HepG2 (cell line): ENCODE results near the gene TVP23C. TPM values are rescaled to one million over a fixed set of nuclear protein-coding genes. Genes with fewer than 3 reads are reported as not detected.

ENCODE experiments used
- ATAC-seq: fragments of 200-7000 bp; cut with Tn5 transposase; 3 replicates; pipeline ENCODE4 v1.9.1; 2020; ENCODE audit warnings: mild to moderate bottlenecking, moderate library complexity
- BruUV-seq: library from RNA; stranded (reverse); fragments of 400-500 nt; replicated peaks from 2 replicates; lab custom pipeline; 2021; lab: Mats Ljungman, UMichigan
- CTCF ChIA-PET: fragments of 300-600 bp; formaldehyde crosslinking; extraction: SDS; loops from one replicate; lab custom pipeline; 2021; ENCODE audit warnings: low total read pairs, inconsistent platforms, low intra/inter-chr PET ratio; lab: Yijun Ruan, JAX
- POLR2A ChIA-PET: fragments of 350-600 bp; sonication (Branson Sonifier 250); formaldehyde crosslinking; loops from one replicate; lab custom pipeline; 2020; ENCODE audit warnings: antibody characterized with exemption, inconsistent platforms; lab: Yijun Ruan, JAX
- DNase-seq: peaks from one replicate; pipeline ENCODE4 v3.0.0-alpha.2; 2015; ENCODE audit warnings: low spot score
- FAIRE-seq: peaks from 3 replicates; lab custom pipeline; 2011; peaks lifted over from hg19 to GRCh38; lab: Jason Lieb, UNC
- H2AFZ ChIP-seq: one replicate; pipeline ENCODE4 v1.6.1; 2011; ENCODE audit warnings: low read length, inconsistent platforms
- H3K27ac ChIP-seq: fragments of 300-600 bp; 3 replicates; pipeline ENCODE4 v1.8.0; 2011; ENCODE audit warnings: mixed run types, mild to moderate bottlenecking, mixed read lengths, low read length, inconsistent platforms; ENCODE audit not compliant: insufficient read depth; ENCODE audit errors: extremely low read length
- H3K27me3 ChIP-seq, 2 experiments: fragments of 200-600 bp in 1 of 2; 2 replicates in 1 of 2; 3 replicates in 1 of 2; pipeline versions ENCODE4 v1.6.0 to v1.8.0; 2011; ENCODE audit warnings: low read length in 2 of 2, mild to moderate bottlenecking in 2 of 2, moderate library complexity in 2 of 2, inconsistent platforms in 1 of 2; ENCODE audit not compliant: insufficient read depth in 2 of 2, control insufficient read depth in 1 of 2
- H3K36me3 ChIP-seq, 2 experiments: fragments of 200-600 bp in 1 of 2; replicated peaks in 1 of 2; 2 replicates in 1 of 2; 3 replicates in 1 of 2; pipeline versions ENCODE4 v1.5.1 to v1.8.0; 2011; ENCODE audit warnings: low read length in 2 of 2, inconsistent platforms in 1 of 2; ENCODE audit not compliant: insufficient read depth in 2 of 2, control insufficient read depth in 1 of 2
- H3K4me1 ChIP-seq: 2 replicates; pipeline ENCODE4 v1.5.1; 2012; ENCODE audit warnings: low read length, inconsistent platforms; ENCODE audit not compliant: insufficient read depth
- H3K4me2 ChIP-seq: 2 replicates; pipeline ENCODE4 v1.6.0; 2011; ENCODE audit warnings: low read depth, low read length, inconsistent platforms
- H3K4me3 ChIP-seq, 3 experiments: fragments of 200-600 bp in 1 of 3; sonication (generic), shearing (Covaris generic) in 1 of 3; replicated peaks in 1 of 3; 2 replicates each; pipeline ENCODE4 v1.5.1; 2011 to 2016; ENCODE audit warnings: low read length in 3 of 3, inconsistent platforms in 2 of 3, low read depth in 2 of 3, mild to moderate bottlenecking in 2 of 3, control low read depth in 1 of 3, mixed read lengths in 1 of 3; ENCODE audit not compliant: insufficient read depth in 1 of 3
- H3K79me2 ChIP-seq: one replicate; pipeline ENCODE4 v1.6.1; 2011; ENCODE audit warnings: low read length, inconsistent platforms; ENCODE audit not compliant: insufficient read depth
- H3K9ac ChIP-seq: 2 replicates; pipeline ENCODE4 v1.6.0; 2011; ENCODE audit warnings: mild to moderate bottlenecking, low read depth, low read length, inconsistent platforms; ENCODE audit not compliant: insufficient read depth
- H3K9me3 ChIP-seq: 2 replicates; pipeline ENCODE4 v1.5.1; 2012; ENCODE audit warnings: mild to moderate bottlenecking, low read length
- H4K20me1 ChIP-seq: 2 replicates; pipeline ENCODE4 v1.6.0; 2011; ENCODE audit warnings: inconsistent platforms, mild to moderate bottlenecking, low read length, moderate library complexity; ENCODE audit not compliant: insufficient read depth
- AGO1 ChIP-seq: fragments of 200-400 bp; formaldehyde crosslinking; IDR thresholded peaks from 2 replicates; pipeline ENCODE4 v1.6.1; 2017; ENCODE audit warnings: mild to moderate bottlenecking, low read depth, low read length, moderate library complexity; ENCODE audit not compliant: poor library complexity, severe bottlenecking
- ARHGAP35 ChIP-seq: sonication (generic); formaldehyde crosslinking; IDR thresholded peaks from 2 replicates; pipeline ENCODE4 v1.9.0; 2022; ENCODE audit warnings: mild to moderate bottlenecking, inconsistent platforms, moderate library complexity, missing genetic modification reagents, borderline replicate concordance
- BRF2 ChIP-seq: sonication (generic); formaldehyde crosslinking; IDR thresholded peaks from 2 replicates; pipeline ENCODE4 v1.8.1; 2022; ENCODE audit warnings: mild to moderate bottlenecking, missing genetic modification reagents
- CEBPG ChIP-seq: IDR thresholded peaks from 2 replicates; pipeline ENCODE4 v1.6.1; 2016
- ELF3 ChIP-seq: IDR thresholded peaks from 2 replicates; pipeline ENCODE4 v1.6.1; 2016; ENCODE audit warnings: missing genetic modification reagents, missing compliant biosample characterization
- MEIS1 ChIP-seq: sonication (generic); formaldehyde crosslinking; IDR thresholded peaks from 2 replicates; pipeline ENCODE4 v1.9.0; 2021; ENCODE audit warnings: mild to moderate bottlenecking, missing genetic modification reagents, moderate library complexity, borderline replicate concordance
- PAF1 ChIP-seq: IDR thresholded peaks from 2 replicates; pipeline ENCODE4 v1.6.1; 2016; ENCODE audit warnings: missing genetic modification reagents, missing compliant biosample characterization
- TAF15 ChIP-seq: fragments of 200-400 bp; formaldehyde crosslinking; IDR thresholded peaks from one replicate; pipeline ENCODE4 v1.6.1; 2018; ENCODE audit warnings: mild to moderate bottlenecking, low read depth, low read length; ENCODE audit not compliant: poor library complexity, severe bottlenecking
- TBP ChIP-seq: sonication (generic); formaldehyde crosslinking; IDR thresholded peaks from 2 replicates; pipeline ENCODE4 v1.5.0; 2020; ENCODE audit warnings: missing genetic modification reagents
- THRA ChIP-seq: sonication (generic); formaldehyde crosslinking; IDR thresholded peaks from 2 replicates; pipeline ENCODE4 v1.4.0; 2020; ENCODE audit warnings: missing genetic modification reagents, borderline replicate concordance
- ZNF660 ChIP-seq: sonication (generic); formaldehyde crosslinking; IDR thresholded peaks from 2 replicates; pipeline ENCODE4 v1.5.1; 2020; ENCODE audit warnings: mild to moderate bottlenecking, low read depth, missing genetic modification reagents, borderline replicate concordance
- WGBS: methylation state at CpG from one replicate; pipeline ENCODE4 v1.1.6; 2017; ENCODE audit warnings: low lambda C conversion rate; 5-methylcytosine and 5-hydroxymethylcytosine counted together
- in situ Hi-C: cut with HindIII; loops from 2 replicates; pipeline ENCODE4 v1.10.0; 2017; ENCODE audit warnings: low pct_unique_long_range_greater_than_20kb; ENCODE audit not compliant: extremely low pct_ligation_motif_present
- intact Hi-C: fragments of 100-400 bp; cut with micrococcal nuclease; formaldehyde crosslinking; loops from one replicate; pipeline ENCODE4 v1.10.0; 2022; ENCODE audit not compliant: unreplicated experiment
- polyA plus RNA-seq, 8 experiments: library from polyadenylated mRNA; depleted of rRNA in 3 of 8; stranded (reverse) in 7 of 8; unstranded in 1 of 8; fragments of >200 nt; fragmentation: Illumina TruSeq in 4 of 8; extraction: Trizol in 4 of 8; gene quantifications; 2 replicates each; pipeline versions ENCODE4 v1.2.1 to v1.2.3, GENCODE V29; 2011 to 2016; ENCODE audit warnings: low read depth in 4 of 8, missing spikeins in 1 of 8, mixed read lengths in 1 of 8; ENCODE audit not compliant: insufficient read depth in 1 of 8
- total RNA-seq, 5 experiments: library from RNA; depleted of rRNA; stranded (reverse); fragments of >200 nt; fragmentation: Illumina TruSeq; extraction: Trizol; gene quantifications; 2 replicates each; pipeline ENCODE4 v1.2.3, GENCODE V29; 2016; ENCODE audit warnings: low read depth in 1 of 5

TVP23C gene
- total and polyA plus RNA-seq, 2 of the 13 experiments (the other 11 are each of a cell fraction or from before 2014, with no cell fraction given) = 10.4 to 28.2 TPM

GRCh38 chr17:15475631-15476354, 87.5 kb downstream of the TVP23C start:
- H3K9ac ChIP-seq = no peak overlapping the region
- 97% methylated on average over 8 of the region's 8 CpGs for WGBS
- no peak for ATAC-seq
- no peak for FAIRE-seq
- BruUV-seq = no TSS peak
- in situ Hi-C loops = no loop called here
- H3K27me3 ChIP-seq = no peaks in the 10 kb centered on the region
- peak; percentile 10 for DNase-seq
- H3K27ac ChIP-seq = no peak overlapping the region
- H2AFZ ChIP-seq = no peak overlapping the region
- peaks cover 21% of the 10 kb centered on the region for H3K4me1 ChIP-seq
- peaks cover 3 to 4% of the 10 kb centered on the region in 2 experiments; a peak in 3 of 5 replicates for H3K36me3 ChIP-seq
- TF ChIP-seq ZNF660 (no peak), TBP (CRISPR knock-in tag) (no peak), CEBPG (CRISPR knock-in tag) (peak; percentile 31; the same call in 1 of the 2 replicates)
- 0 out of 2 replicates have a peak, but pooled peaks cover 3% of the 10 kb centered on the region for H4K20me1 ChIP-seq
- no peaks in the 10 kb centered on the region for H3K79me2 ChIP-seq
- no peak overlapping the region for H3K4me3 ChIP-seq
- no peak overlapping the region for H3K4me2 ChIP-seq
- intact Hi-C loops = no loop called here
- ChIA-PET POLR2A (no interaction called here), CTCF (no interaction called here)
- H3K9me3 ChIP-seq = no peaks in the 10 kb centered on the region

GRCh38 chr17:15472891-15473290, 90.4 kb downstream of the TVP23C start:
- Histone ChIP-seq H3K27ac (no peak overlapping the region), H3K4me1 (peaks cover 13% of the 10 kb centered on the region), H3K4me2 (no peak overlapping the region), H3K4me3 (no peak overlapping the region), H3K9ac (no peak overlapping the region), H3K9me3 (no peaks in the 10 kb centered on the region), H2AFZ (no peak overlapping the region), H4K20me1 (no peaks in the 10 kb centered on the region), H3K27me3 (no peaks in the 10 kb centered on the region), H3K36me3 (peaks cover 3% of the 10 kb centered on the region in 2 experiments; a peak in 3 of 5 replicates), H3K79me2 (no peaks in the 10 kb centered on the region)
- no peak for FAIRE-seq
- no peak for DNase-seq
- CTCF ChIA-PET = no interaction called here
- POLR2A ChIA-PET = no interaction called here
- WGBS = 85% methylated on average over 3 of the region's 3 CpGs
- BruUV-seq = no TSS peak
- in situ Hi-C loops (no loop called here), intact Hi-C loops (no loop called here)
- TF ChIP-seq ARHGAP35 (CRISPR knock-in tag) = no peak
- TF ChIP-seq PAF1 (CRISPR knock-in tag) = no peak
- no peak for TF ChIP-seq ELF3
- TF ChIP-seq AGO1 = no peak
- TF ChIP-seq MEIS1 (CRISPR knock-in tag) = no peak
- TF ChIP-seq THRA (CRISPR knock-in tag) = no peak
- TF ChIP-seq TAF15 = no peak
- no peak for TF ChIP-seq BRF2 (CRISPR knock-in tag)
- ATAC-seq = no peak
